Tibial artery (tissue), 4 donors: ENCODE measurements around the gene DYNLL2.

Source experiments
- DNase-seq, 2 donors: peaks; one replicate each; pipeline ENCODE4 v3.0.0-alpha.2; 2019
- H3K27ac ChIP-seq, 2 donors: fragments of 200-600 bp; sonication (generic) in 1 of 2; 1 replicate in 1 of 2; 2 replicates in 1 of 2; pipeline ENCODE4 v1.5.1; 2018 to 2019; ENCODE audit warnings: mild to moderate bottlenecking in 1 of 2
- H3K27me3 ChIP-seq, 2 donors: fragments of 200-600 bp; sonication (generic) in 1 of 2; one replicate each; pipeline versions ENCODE4 v1.5.1 to v1.6.0; 2016 to 2019
- H3K36me3 ChIP-seq, 3 donors: fragments of 200-600 bp; sonication (generic) in 2 of 3; one replicate each; pipeline ENCODE4 v1.5.1; 2016 to 2019; ENCODE audit warnings: mild to moderate bottlenecking in 2 of 3
- H3K4me1 ChIP-seq, 4 donors: fragments of 200-600 bp; sonication (generic) in 2 of 4; 1 replicate in 3 of 4; 2 replicates in 1 of 4; pipeline ENCODE4 v1.5.1; 2016 to 2019
- H3K4me3 ChIP-seq, 2 donors: fragments of 200-600 bp; sonication (generic) in 1 of 2; 1 replicate in 1 of 2; 2 replicates in 1 of 2; pipeline ENCODE4 v1.5.1; 2018 to 2019; ENCODE audit warnings: mild to moderate bottlenecking in 2 of 2
- H3K9me3 ChIP-seq, 3 donors: fragments of 200-600 bp; sonication (generic) in 1 of 3; one replicate each; pipeline ENCODE4 v1.5.1; 2016 to 2019
- CTCF ChIP-seq, 2 experiments: fragments of 200-600 bp in 1 of 2; fragments of 450-650 bp in 1 of 2; IDR thresholded peaks; one replicate each; pipeline ENCODE4 v1.5.1; 2017 to 2019; ENCODE audit warnings: antibody characterized with exemption in 2 of 2, mild to moderate bottlenecking in 1 of 2, moderate library complexity in 1 of 2
- intact Hi-C: fragments of 100-400 bp; cut with DNase I; formaldehyde crosslinking; loops from one replicate; pipeline ENCODE4 v1.15.0; 2023; ENCODE audit warnings: low total_unique reads

DYNLL2 gene

GRCh38 chr17:58091024-58091567 is 7.9 kb downstream of the DYNLL2 start:
- H3K27ac ChIP-seq = no peak overlapping the region

GRCh38 chr17:58092101-58092796 is 9.0 kb downstream of the DYNLL2 start:
- H3K27me3 ChIP-seq = no peaks in the 10 kb centered on the region
- DNase-seq = no peak
- no peak overlapping the region for H3K4me3 ChIP-seq
- no peak for TF ChIP-seq CTCF (IDR thresholded peaks at IDR 0.05)
- no peak overlapping the region for H3K27ac ChIP-seq
- peaks cover 0 to 30% (median under 1%) of the 10 kb centered on the region in 4 donors for H3K4me1 ChIP-seq
- intact Hi-C loops = no loop called here
- no peaks in the 10 kb centered on the region for H3K9me3 ChIP-seq
- peaks cover 55 to 79% (median 67%) of the 10 kb centered on the region in 3 donors for H3K36me3 ChIP-seq

More at GRCh38 chr17:58091024-58091567, 7.9 kb downstream of the DYNLL2 start:
- TF ChIP-seq CTCF (IDR thresholded peaks at IDR 0.05) = no peak
- H3K4me3 ChIP-seq = no peak overlapping the region
- DNase-seq = no peak
- peaks cover 0 to 41% (median 11%) of the 10 kb centered on the region in 4 donors for H3K4me1 ChIP-seq
- no peaks in the 10 kb centered on the region for H3K9me3 ChIP-seq
- intact Hi-C loops = no loop called here
- H3K36me3 ChIP-seq = peaks cover 55 to 84% (median 71%) of the 10 kb centered on the region in 3 donors
- H3K27me3 ChIP-seq = no peaks in the 10 kb centered on the region

GRCh38 chr17:58092797-58093385 is 9.7 kb downstream of the DYNLL2 start:
- no peaks in the 10 kb centered on the region for H3K27me3 ChIP-seq
- DNase-seq = no peak
- H3K9me3 ChIP-seq = no peaks in the 10 kb centered on the region
- intact Hi-C loops = no loop called here
- peaks cover 0 to 25% (median 0%) of the 10 kb centered on the region in 4 donors for H3K4me1 ChIP-seq
- TF ChIP-seq CTCF (IDR thresholded peaks at IDR 0.05) = no peak
- no peak overlapping the region for H3K4me3 ChIP-seq
- no peak overlapping the region for H3K27ac ChIP-seq
- peaks cover 53 to 72% (median 60%) of the 10 kb centered on the region in 3 donors for H3K36me3 ChIP-seq

GRCh38 chr17:58094118-58094517 is 10.9 kb downstream of the DYNLL2 start:
- H3K4me3 ChIP-seq = no peak overlapping the region
- intact Hi-C loops = no loop called here
- no peak for DNase-seq
- no peak overlapping the region for H3K27ac ChIP-seq
- H3K36me3 ChIP-seq = peaks cover 40 to 60% (median 49%) of the 10 kb centered on the region in 3 donors
- no peak for TF ChIP-seq CTCF (IDR thresholded peaks at IDR 0.05)
- no peaks in the 10 kb centered on the region for H3K9me3 ChIP-seq
- peaks cover 0 to 14% (median 0%) of the 10 kb centered on the region in 4 donors for H3K4me1 ChIP-seq
- no peaks in the 10 kb centered on the region for H3K27me3 ChIP-seq

GRCh38 chr17:58096892-58097291 is 13.7 kb downstream of the DYNLL2 start:
- Histone ChIP-seq H3K36me3 (peaks cover 15 to 32% (median 21%) of the 10 kb centered on the region in 3 donors), H3K4me3 (no peak overlapping the region), H3K4me1 (no peaks in the 10 kb centered on the region), H3K9me3 (no peaks in the 10 kb centered on the region), H3K27me3 (no peaks in the 10 kb centered on the region), H3K27ac (no peak overlapping the region)
- no peak for DNase-seq
- TF ChIP-seq CTCF (IDR thresholded peaks at IDR 0.05) = no peak
- intact Hi-C loops = no loop called here
